Stimulated activated CD8-positive, alpha-beta memory T cell treated with anti-CD3 and anti-CD28 coated beads, Interleukin-2, amount 100 ng/mL, for 48 hours (primary cell): ENCODE measurements around the gene SRGAP2C.
"Not testable (repeated sequence)": the region's sequence is repeated elsewhere in the genome, so short reads cannot be mapped to it uniquely, and the experiment has no call there.

Experiments
- DNase-seq, 2 donors: peaks; one replicate each; pipeline ENCODE4 v3.0.0-alpha.2; 2020; ENCODE audit warnings: low read depth in 2 of 2

SRGAP2C gene

DNA sequence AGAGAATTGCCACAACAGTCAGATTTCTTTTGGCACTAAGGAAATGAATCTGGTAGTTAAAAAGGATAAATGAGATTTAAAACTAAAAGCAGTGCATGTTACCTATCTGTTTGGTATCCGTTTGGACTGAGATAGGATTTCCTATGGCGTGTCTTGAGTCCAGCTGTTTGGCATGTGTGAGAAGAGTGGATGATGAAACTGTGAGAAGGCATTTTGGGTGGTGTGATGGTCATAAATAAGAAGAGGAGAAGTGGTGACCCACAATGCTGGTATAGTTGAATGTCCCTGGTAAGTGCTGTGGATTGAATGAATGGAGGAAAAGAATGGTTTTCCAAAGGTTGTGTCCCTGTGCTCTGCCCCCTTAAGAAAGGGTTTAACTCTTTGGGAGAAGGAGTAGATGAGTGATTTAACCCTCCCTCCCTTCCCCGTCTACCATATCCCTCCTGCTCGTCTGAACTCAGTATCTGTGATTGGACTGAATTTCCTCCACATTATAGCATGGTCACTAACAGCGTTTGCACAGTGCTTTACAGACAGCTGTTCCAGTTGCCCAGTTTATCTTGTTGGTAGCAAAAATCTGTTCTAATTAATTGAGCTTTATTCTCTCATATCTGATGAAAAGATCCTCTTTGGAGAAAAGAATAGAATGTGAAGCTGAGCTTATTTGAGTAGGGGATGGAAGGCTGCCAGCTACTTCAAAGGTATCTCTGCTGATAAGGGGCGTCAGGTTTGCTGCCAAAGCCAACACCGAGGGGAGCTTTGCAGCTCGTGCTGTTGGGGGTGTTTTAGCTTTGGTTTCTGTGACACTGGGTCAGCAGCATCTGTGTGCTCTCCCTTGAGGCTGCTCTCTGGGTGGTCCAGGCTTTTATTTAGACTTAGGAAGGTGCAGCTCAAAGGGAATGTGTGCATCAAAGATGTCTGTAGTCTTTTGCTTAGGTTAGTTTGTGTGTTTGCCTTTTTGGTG, 148.1 kb downstream of the SRGAP2C start:
- DNase-seq = not testable (repeated sequence)

DNA sequence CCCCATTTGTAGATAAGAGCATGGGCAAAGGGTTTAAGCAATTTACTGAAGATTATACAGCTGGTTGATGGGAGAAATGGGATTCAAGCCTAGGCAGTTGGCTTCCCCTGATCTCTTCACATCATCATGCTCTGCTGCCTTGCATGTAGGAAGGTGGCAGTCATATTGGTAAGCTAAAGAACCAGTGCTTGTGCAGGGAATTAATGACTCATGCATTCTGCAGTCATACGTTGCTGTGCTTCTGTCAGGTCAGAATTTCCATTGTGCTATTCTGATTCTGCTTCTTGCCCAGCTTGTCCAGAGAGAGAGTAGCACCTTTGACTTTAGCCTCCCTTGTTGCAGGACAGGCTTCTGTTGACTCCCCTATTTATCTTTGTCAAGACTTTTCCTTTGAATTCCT, 153.2 kb downstream of the SRGAP2C start:
- not testable (repeated sequence) for DNase-seq

DNA sequence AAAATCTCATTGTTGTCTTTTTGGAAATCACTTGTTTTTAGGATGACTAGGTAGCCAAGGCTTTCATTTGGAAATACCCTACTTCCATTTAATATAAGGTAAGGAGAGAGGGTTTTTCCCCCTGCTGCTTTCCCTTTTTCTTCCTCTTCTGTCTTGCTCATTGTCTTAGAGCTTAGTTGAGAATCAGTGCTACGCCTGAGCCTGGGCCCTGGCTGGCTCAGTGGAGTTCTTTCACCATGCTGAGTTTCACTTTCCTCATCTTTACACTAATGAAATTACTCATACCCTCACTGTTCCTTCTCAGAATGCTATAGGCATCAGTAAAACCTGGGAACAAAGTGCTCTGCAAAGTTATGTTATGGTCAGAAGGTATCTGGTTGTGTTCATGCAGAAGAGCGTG, 154.8 kb downstream of the SRGAP2C start:
- not testable (repeated sequence) for DNase-seq

DNA sequence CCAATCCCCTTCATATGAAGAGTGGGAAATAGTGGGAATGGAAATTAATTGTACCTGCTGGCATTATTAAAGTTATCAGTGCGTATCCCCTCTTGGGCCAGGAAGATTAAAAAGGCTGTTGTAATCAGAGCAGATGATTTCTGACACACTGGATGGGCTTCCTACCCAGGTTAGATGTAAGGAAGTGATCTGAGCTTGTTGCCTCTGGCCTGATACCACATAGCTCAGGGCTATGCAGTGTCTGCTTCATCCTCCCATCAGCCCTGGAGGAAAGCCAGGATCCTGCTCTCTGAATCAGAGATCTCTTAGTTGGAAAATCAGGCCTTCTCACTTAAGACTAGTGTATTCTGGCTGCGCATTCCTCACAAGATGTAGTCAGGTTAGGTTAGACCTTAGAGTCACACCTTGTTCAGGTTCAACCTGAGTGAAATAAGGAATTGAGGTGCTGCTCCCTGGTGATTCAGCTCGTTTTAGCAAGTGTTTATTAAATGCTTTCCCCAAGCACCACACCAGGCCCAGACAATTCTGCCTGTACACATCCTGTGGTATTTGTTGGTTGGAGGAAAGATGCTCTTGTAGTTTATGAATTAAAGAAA, 158.6 kb downstream of the SRGAP2C start:
- not testable (repeated sequence) for DNase-seq

DNA sequence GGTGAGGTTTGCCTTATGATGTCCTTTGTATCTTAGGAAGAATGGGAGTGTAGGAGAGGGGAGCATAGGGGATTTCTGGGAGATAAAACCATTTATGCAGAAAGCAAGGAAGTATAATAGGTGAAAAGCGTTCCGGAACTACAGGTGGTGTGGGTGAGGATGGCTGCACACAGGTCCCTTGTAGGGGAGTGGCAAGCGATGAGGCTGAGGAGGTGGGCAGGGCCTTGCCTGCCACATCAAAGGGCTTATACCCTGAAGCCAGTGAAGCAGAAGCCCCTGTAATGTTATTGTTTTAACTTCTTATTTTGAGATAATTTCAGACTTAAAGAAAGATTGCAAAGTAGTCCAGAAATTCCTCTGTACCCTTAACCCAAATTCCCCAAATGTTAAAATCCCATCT, 159.6 kb downstream of the SRGAP2C start:
- not testable (repeated sequence) for DNase-seq

DNA sequence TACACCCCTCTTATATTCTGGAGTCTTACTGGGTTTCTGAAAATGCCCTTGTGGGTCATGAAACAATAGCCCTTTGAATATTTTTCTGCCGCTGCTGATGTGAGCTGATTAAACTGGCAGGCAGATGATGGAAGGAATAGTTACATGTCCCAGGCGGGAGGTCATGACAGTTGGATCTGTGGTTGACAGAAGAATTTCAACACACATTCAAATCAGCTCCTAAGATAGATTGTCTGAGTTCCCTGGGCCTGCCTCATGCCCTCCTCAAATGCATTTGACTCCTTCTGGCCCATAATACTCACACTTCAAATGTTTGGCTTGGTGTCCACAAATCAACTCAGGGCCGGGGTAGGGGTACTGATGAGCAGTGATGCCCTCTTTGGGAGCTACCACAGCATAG, 161.9 kb downstream of the SRGAP2C start:
- DNase-seq = not testable (repeated sequence)

DNA sequence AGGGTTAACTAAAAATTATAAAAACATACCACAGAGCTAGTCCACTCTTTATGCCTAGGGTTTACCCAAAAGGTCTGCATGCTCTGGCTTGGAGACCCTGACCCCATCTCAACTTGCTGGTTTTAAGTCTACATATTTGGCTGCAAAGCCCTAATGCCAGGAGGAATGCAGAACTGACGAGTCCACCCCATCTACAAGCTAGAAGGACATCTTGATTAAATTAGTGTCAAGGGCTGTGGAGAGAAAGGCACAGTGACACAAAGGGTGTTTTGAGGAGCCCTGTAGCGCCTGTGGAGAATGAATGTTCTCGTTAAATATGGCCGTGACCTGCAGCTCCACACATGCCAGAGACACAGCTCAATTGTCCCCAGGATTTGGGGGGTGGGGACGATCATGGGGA, 162.7 kb downstream of the SRGAP2C start:
- DNase-seq = not testable (repeated sequence)

DNA sequence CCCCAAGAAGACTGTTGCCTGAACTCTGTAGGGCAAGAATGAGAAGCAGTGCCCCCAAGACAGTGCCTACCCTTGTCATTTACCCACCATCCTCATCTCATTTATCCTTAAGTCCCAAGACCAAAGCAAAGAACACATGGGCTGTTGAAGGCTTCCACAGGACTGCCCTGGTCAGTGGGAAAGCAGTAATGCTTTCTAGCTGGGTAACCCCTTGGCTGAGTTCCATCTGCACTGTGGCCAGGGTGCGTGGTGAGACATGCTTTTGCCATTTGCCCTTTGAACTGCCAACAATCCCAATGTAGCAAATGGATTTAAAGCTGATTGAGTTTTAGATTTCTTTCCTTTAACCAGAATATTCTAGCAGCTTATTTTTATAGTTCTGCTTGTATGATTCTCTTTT, 163.3 kb downstream of the SRGAP2C start:
- DNase-seq = not testable (repeated sequence)

DNA sequence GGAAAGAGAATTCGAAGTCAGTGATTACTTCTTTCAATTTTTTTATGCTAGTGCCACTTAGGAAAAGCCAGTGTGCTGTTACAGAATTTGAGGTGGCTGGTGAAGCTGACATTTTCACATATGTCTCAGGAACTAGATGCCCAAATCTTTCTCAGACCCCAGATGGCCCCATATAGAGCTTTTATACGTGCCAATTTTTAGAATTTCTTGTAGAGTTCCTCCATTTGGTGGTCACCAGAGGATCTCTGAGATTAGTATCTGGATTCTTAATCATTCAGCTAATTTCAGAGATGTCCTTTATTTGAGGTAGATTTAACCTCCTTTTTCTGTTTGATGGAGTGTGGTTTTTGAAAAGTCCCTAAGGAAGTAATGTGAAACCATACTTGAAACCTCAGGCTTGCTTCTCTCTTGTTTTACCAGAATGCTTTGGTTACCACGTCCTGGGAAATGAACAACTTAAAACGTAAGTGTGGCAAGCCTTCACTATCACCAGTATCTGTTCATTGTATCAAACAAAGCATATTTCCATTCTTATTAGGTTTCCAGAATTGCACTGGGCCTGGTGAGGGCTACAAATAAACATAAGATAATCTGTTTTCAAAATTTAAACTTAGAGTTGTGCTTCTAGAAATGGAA, 164.7 kb downstream of the SRGAP2C start:
- not testable (repeated sequence) for DNase-seq

DNA sequence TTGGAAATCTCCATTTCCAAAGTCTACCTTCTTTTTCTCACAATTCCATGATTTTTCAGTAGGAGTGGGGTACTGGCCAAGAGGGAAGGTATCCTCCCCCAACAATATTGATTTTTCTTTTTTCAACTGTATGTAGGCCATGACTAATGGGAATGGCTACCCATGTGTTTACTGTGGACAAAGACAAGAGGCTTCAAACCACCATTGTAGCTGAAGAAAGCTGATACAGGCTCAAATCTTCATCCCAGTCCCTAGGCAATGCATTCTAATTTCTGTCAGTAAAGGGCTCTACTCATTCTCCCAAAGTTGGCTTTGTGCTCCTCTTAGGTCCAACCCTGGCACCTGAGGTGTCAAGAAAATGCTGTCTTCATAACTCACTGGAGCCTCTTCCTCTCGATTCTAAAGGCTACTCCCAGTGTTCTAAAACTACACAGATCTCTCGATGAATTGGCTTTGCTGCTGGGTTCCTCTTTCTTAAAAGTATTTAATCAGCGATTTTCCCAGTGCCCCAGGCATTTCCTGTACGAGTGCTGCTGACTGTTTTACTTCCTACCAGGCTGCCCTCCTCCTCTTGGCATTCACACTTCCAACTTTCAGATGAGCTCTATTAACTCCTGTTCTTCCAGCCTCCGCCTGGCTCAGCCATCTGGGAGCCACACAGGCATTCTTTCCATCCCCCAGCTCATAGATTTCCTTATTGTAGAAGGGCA, 171.1 kb downstream of the SRGAP2C start:
- not testable (repeated sequence) for DNase-seq

DNA sequence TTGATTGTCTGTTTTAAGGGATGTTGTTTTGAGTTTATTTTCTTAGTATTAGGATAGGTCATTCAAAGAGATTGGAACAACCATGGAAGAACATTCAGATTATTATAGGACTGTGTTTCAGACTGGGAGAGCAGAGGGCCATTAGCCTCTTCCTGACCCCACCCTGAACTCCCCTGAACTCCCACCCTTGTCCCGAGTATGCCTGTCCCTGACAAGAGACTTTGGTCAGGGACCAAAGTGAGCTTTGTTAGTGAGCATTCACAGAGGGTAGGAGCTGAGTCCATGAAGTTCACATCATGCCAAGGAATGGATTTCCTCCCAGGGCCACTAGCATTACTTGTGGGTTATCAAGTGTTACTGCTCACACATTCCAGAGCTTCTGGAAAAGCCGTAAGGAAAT, 172.0 kb downstream of the SRGAP2C start:
- not testable (repeated sequence) for DNase-seq

DNA sequence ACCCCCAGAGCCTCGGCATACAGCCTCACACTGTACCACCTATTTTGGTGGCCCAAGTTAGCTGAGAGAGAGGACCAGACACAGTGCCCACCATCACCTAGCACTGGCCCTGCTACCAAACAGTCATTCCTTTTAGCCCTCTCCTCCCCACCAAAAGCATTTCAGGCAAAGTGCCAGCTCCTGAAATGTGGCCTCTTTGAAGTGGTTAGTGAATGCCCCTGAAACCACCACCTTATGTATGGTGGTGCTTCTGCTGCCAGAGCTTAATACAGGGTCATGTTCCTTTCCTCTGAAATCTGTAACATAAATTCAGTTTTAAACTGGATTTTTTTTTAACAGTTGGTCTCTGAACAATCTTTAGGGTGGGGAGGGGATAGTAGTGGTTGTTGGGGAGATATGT, 175.8 kb downstream of the SRGAP2C start:
- not testable (repeated sequence) for DNase-seq

DNA sequence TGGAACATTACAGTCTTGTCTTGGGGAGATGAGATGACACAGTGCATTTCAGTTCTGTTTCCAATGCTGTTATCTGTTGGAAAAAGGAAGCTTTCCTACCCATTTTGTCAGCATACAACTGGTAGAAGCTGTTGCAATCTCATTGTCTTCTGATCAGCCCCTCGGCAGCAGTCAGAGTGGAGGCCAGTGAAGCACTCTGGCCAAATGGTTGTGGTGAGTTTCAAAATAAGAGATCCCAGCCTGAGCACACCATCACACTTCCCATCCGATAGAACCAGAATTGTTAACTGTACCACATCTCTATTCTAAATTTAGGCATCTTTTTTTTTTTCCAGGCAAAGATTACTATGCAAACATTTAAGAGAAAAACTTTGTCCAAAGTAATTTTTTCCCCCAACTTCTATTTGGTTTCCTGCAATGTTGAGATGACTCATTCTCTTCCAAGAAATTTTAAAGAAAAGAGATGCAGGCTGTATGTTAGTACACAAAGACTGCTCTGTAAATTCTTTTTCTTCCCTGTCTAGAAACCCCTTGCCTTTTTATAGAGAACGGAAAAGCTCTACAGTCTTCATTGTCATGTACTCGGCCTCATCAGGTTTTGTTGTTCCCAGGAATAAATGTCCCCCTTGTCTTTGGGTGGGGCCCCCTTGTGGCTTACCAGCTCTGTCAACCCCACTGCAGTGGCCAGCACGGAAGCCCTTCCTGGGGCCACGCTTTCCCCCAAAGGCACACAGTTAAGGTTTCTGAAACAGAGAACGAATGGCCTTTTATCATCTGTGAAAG, 176.9 kb downstream of the SRGAP2C start:
- not testable (repeated sequence) for DNase-seq

DNA sequence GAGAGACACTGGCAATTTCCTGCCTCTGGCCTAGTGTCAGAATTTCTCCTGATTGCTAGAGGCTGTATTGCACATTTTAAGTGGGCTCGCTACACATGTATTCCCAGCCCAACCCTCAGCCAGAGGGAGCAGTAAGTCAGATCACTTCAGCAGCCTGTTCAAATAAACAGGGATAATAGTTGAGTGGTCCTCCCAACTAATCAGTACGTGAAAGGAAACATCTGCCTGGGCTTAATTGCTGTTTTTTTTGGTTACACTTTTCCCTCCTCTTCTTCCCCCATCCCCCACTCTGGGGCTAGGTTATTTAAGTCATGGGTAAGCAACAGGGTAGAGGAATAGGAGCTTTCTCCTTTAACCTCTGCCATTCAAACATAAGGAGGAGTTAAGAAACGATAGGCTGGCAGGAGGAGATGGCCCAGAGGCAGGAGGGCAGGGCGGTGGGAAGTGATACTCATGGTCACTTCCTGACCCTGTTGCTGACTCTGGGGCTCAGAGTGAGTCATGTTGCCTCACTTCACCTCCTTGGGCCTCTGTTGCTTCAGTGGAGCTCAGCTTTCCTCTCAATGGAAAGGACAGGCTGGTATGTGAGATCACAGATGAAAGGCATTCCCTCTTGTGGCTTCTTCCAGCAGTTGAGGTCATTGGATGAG, 177.6 kb downstream of the SRGAP2C start:
- DNase-seq = peak; percentile 1 to 7

DNA sequence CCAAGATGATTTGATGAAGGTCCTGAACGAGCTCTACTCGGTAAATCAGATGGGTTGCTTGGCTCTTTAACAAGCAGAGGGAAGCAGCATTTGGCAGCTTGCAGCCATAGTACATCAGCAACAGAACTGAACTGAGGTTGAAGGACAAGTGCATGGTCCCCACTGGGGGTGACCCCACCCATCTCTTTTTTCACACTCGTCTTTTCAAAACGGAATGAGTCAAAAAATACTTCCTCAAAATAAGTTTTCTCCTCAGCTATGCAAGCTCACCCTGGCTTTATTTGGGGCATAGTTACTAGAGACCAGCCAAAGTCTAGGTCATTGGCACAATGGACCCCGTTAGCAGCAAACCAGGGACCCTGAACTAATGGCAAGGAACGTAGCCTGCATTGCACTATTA, 180.5 kb downstream of the SRGAP2C start:
- DNase-seq = not testable (repeated sequence)

DNA sequence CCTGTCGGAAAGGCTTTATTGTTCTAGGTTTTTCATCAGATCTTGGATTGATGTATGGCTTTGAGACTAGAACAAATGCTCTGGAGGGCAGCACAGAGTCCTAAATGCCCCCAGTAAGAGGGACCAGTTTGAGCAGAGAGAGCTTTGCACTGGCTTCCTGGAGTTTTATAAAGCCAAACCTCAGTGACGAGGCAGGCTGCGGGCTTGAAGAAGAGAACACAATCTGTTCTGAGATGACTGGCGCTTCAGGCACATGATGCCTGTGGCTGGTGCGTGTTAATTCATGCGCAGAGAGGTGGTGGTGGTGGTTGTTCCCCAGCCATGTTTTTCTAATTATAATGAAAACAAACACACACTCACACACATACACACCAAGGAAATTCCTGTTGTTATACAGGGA, 180.9 kb downstream of the SRGAP2C start:
- DNase-seq = peak; percentile 16 to 21

DNA sequence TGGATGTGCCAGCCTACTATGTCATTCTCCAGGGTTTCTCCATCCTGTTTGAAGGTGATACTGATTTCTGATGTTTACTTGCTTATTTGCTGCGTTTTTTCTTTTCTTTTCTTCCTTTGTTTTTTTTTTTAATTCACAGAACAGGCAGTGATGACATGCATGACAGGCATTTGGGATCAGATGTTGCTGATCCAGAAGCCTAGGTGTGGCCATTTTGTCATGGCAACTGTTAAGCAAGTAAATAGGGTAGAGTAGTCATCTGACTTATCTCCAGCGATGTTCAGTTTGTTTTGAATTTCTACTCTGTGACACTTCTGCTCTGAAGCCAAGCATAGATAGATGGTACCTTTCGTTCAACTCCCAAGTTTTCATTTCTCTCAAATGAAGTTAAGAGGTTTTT, 181.4 kb downstream of the SRGAP2C start:
- not testable (repeated sequence) for DNase-seq

DNA sequence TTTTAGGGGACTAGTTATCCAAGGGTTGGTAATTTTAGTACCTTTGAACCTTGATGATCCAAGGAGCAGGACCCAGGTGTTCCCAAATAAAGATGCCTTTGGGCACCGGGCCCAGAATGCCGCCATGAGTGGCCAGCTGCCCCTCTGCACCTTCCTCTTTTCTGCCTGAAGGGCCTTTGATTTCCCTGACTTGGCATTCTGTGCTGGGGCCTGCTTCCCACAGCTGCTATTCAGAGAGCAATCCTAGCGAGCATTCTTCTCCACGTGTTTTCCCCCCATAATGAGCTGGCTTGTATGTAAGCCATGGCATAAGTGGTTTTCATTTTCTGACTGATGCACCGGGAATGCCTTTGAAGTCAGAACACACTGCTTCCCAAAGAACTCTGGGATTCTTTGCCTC, 184.1 kb downstream of the SRGAP2C start:
- not testable (repeated sequence) for DNase-seq

DNA sequence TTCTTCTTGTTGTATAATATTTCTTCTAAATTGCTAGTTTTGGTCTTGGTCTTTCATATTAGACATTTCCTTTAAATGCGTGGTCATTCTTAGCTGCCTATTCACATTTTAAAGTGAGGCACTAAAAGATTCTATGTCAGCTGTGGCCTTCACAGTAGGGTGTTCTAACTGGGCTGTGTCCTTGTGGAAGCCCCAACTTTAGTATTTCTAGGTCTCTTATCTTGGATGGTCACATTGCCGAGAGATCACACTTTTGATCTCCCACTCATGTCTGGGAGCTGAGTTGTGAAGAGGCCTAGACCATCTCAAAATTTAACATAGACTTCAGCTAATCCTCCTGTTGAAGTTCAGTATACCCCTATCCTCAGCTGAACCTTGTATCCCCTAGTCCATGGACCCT, 185.2 kb downstream of the SRGAP2C start:
- DNase-seq = not testable (repeated sequence)

DNA sequence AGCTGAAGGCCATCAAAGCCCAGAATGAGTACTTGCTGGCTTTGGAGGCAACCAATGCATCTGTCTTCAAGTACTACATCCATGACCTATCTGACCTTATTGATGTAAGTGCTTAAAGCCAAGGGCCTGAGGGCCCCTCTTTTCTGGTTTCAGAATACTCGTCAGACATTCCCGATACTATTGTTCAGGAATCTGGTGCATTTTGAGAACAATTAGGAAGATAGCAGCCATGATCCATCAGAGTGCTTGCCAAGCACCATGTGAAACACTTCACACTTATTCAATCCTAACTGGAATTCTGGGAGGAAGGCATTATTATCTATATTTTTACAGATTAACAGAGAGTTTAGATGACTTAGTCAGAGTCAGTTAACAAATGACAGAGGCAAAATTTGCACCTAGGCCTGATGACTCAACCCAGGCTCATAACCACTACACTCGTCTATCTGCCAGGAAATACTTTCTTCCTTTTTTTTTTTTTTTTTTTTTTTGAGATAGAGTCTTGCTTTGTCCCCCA, 190.1 kb downstream of the SRGAP2C start:
- DNase-seq = not testable (repeated sequence)
